LoVo (cell line): ENCODE measurements around the gene FAM168B.

Experiments
- DNase-seq: peaks from one replicate; pipeline ENCODE4 v3.0.0-alpha.2; 2016; ENCODE audit warnings: low spot score

Gene FAM168B

GRCh38 chr2:131055169-131056065 lies 37.8 kb downstream of the FAM168B start:
- no peak for DNase-seq

- no peak for DNase-seq
Measured at GRCh38 chr2:131054488-131054887, 38.8 kb downstream of the FAM168B start.

- DNase-seq = no peak
Measured at GRCh38 chr2:131052741-131053263, 40.5 kb downstream of the FAM168B start.

GRCh38 chr2:131050896-131051295 lies 42.4 kb downstream of the FAM168B start:
- no peak for DNase-seq

GRCh38 chr2:131049150-131049718 lies 44.0 kb downstream of the FAM168B start:
- DNase-seq = no peak

GRCh38 chr2:131048641-131049040 lies 44.6 kb downstream of the FAM168B start:
- no peak for DNase-seq

GRCh38 chr2:131047920-131048560 lies 45.2 kb downstream of the FAM168B start:
- DNase-seq = no peak

GRCh38 chr2:131046918-131047652 lies 46.2 kb downstream of the FAM168B start:
- DNase-seq = no peak

- DNase-seq = no peak
Measured at GRCh38 chr2:131046028-131046917, 47.0 kb downstream of the FAM168B start.

- DNase-seq = no peak
Measured at GRCh38 chr2:131045286-131046027, 47.8 kb downstream of the FAM168B start.

- no peak for DNase-seq
Measured at GRCh38 chr2:131044757-131045150, 48.5 kb downstream of the FAM168B start.

- no peak for DNase-seq
Measured at GRCh38 chr2:131044075-131044756, 49.0 kb downstream of the FAM168B start.

- no peak for DNase-seq
Measured at GRCh38 chr2:131043199-131044074, 49.8 kb downstream of the FAM168B start.

GRCh38 chr2:131042148-131042775 lies 51.0 kb downstream of the FAM168B start:
- no peak for DNase-seq

- DNase-seq = no peak
Measured at GRCh38 chr2:131041402-131042147, 51.7 kb downstream of the FAM168B start.

GRCh38 chr2:131040661-131041401 lies 52.4 kb downstream of the FAM168B start:
- DNase-seq = no peak
